Lower lobe of right lung (tissue), 2 donors: ENCODE measurements around the gene MYL5. TPM values are rescaled to one million over a fixed set of nuclear protein-coding genes. Genes with fewer than 3 reads are reported as not detected.
A peak's percentile ranks its signal among the peaks of the same experiment; 100 is the strongest.

Experiments used
- ATAC-seq, 2 donors: fragments of 200-7000 bp; cut with Tn5 transposase; one replicate each; pipeline ENCODE4 v1.9.1; 2020 to 2022; ENCODE audit warnings: mild to moderate bottlenecking in 2 of 2, moderate library complexity in 2 of 2
- DNase-seq: peaks from one replicate; pipeline ENCODE4 v3.0.0-alpha.2; 2020
- H3K27ac ChIP-seq: fragments of 200-600 bp; one replicate; pipeline ENCODE4 v1.8.0; 2022
- H3K27me3 ChIP-seq: fragments of 200-600 bp; one replicate; pipeline ENCODE4 v1.8.0; 2022; ENCODE audit warnings: low read depth
- H3K36me3 ChIP-seq: fragments of 200-600 bp; one replicate; pipeline ENCODE4 v1.8.0; 2022; ENCODE audit warnings: mild to moderate bottlenecking
- H3K4me1 ChIP-seq: fragments of 200-600 bp; one replicate; pipeline ENCODE4 v1.8.0; 2022
- H3K4me3 ChIP-seq: fragments of 200-600 bp; one replicate; pipeline ENCODE4 v1.8.0; 2022; ENCODE audit warnings: mild to moderate bottlenecking
- H3K9me3 ChIP-seq: fragments of 200-600 bp; one replicate; pipeline ENCODE4 v1.8.0; 2022
- intact Hi-C: fragments of 100-400 bp; cut with DNase I; formaldehyde crosslinking; loops from one replicate; pipeline ENCODE4 v1.11.0; 2022
- total RNA-seq: library from RNA; stranded (reverse); fragmentation: NEBNext Ultra II Directional; extraction: Animal tissue kit (Norgen Biotek cat#: 25700); gene quantifications from one replicate; pipeline ENCODE4 v1.2.1, GENCODE V29; 2021
- TF ChIP-seq, protein P1 (sequence below): fragments of 200-600 bp; IDR thresholded peaks from one replicate; pipeline ENCODE4 v1.8.0; 2022; ENCODE audit warnings: antibody characterized with exemption, mild to moderate bottlenecking
- donor health status: DM: no; HTN: yes; CAD: no; lungs with severe emphysema.

The MYL5 gene
- total RNA-seq, 1 donor from 2014 or later = 9.7 TPM

DNA sequence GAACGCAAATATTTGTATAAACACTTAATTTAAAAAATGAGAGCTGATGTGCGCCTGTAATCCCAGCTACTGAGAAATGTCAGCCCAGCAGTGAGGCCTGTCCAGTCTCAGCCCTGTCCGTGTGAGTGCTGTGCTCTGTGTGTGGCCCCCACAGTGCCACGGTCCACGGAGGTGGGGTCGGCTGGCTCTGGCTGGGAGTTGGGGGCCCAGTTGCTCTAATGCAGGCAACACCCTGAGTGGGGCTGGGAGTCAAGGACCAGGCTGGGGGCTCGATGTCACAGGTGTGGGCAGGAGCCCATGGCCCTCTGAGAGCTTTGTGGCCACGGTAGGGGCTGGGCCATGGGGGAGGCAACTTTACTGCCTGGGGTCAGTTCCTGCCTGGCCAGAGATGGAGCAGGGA, 44.1 kb downstream of the MYL5 start:
- no peak overlapping the region for H3K27ac ChIP-seq
- no peaks in the 10 kb centered on the region for H3K9me3 ChIP-seq
- TF ChIP-seq, protein P1, sequence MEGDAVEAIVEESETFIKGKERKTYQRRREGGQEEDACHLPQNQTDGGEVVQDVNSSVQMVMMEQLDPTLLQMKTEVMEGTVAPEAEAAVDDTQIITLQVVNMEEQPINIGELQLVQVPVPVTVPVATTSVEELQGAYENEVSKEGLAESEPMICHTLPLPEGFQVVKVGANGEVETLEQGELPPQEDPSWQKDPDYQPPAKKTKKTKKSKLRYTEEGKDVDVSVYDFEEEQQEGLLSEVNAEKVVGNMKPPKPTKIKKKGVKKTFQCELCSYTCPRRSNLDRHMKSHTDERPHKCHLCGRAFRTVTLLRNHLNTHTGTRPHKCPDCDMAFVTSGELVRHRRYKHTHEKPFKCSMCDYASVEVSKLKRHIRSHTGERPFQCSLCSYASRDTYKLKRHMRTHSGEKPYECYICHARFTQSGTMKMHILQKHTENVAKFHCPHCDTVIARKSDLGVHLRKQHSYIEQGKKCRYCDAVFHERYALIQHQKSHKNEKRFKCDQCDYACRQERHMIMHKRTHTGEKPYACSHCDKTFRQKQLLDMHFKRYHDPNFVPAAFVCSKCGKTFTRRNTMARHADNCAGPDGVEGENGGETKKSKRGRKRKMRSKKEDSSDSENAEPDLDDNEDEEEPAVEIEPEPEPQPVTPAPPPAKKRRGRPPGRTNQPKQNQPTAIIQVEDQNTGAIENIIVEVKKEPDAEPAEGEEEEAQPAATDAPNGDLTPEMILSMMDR = no peak
- DNase-seq (no peak), ATAC-seq (no peak)
- no peaks in the 10 kb centered on the region for H3K27me3 ChIP-seq
- H3K4me3 ChIP-seq = no peak overlapping the region
- intact Hi-C loops = no loop called here
- peaks cover 16% of the 10 kb centered on the region for H3K36me3 ChIP-seq
- peaks cover 7% of the 10 kb centered on the region for H3K4me1 ChIP-seq

DNA sequence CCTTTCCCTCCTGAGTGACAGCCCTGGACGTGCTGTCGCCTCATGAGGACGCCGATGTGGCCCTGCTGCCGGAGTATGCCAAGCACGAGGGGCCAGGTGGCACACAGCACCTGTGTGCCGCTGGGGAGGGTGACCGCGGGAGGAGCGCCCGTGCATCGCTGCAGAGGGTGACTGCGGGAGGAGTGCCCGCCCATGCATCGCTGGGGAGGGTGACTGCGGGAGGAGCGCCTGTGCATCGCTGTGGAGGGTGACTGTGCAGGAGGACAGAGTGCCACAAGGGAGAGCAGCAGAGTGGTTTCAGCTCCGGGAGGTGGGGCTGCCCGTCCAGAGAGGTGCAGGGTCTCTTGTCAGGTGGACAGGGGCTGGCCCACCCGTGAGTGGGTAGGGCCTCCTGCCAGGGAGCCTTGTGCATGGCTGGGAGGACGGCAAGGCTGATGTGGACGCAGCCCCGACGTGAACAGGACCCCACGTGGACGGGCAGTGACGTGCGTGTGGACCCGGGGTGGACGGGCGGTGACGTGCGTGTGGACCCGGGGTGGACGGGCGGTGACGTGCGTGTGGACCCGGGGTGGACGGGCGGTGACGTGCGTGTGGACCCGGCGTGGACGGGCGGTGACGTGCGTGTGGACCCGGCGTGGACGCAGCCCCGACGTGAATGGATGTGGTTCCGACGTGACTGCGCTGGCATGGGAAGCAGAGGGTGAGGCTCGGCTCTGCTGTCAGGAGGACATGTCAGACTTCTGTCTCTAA, 45.9 kb downstream of the MYL5 start:
- TF ChIP-seq, protein P1 = no peak

GRCh38 chr4:721261-722168, 47.2 kb downstream of the MYL5 start:
- DNase-seq (no peak), ATAC-seq (peak; percentile 15 to 37)
- H3K27ac ChIP-seq = no peak overlapping the region

More for the DNA sequence above, 45.9 kb downstream of the MYL5 start:
- peaks cover 11% of the 10 kb centered on the region for H3K36me3 ChIP-seq
- no peak for ATAC-seq
- H3K27ac ChIP-seq = no peak overlapping the region
- intact Hi-C loops = no loop called here
- no peak overlapping the region for H3K4me3 ChIP-seq
- no peak for DNase-seq
- H3K9me3 ChIP-seq = no peaks in the 10 kb centered on the region
- H3K27me3 ChIP-seq = no peaks in the 10 kb centered on the region
- peaks cover 7% of the 10 kb centered on the region for H3K4me1 ChIP-seq

DNA sequence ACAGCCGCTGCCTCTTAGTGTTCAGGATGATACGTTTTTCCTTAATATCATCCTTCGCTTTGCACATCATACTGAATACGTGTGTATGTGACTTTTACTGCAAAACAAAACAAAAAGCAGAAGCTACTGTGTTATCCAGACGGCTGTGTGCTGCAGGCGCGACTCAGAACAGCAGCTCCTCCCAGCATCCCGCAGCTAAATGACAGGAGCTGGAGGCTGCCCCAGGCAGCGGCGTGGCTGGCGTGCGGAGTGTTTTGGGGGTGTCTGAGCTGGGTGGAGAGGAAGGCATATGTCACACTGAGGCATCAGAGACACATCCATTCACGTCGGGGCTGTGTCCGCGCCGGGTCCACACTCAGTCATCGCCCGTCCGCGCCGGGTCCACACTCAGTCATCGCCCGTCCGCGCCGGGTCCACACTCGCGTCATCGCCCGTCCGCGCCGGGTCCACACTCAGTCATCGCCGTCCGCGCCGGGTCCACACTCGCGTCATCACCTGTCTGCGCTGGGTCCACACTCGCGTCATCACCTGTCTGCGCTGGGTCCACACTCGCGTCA, 47.9 kb downstream of the MYL5 start:
- no peak overlapping the region for H3K4me3 ChIP-seq
- intact Hi-C loops = no loop called here
- TF ChIP-seq, protein P1 = no peak
- peaks cover 11% of the 10 kb centered on the region for H3K36me3 ChIP-seq
- no peak overlapping the region for H3K27ac ChIP-seq
- H3K27me3 ChIP-seq = no peaks in the 10 kb centered on the region
- no peak for ATAC-seq
- no peaks in the 10 kb centered on the region for H3K9me3 ChIP-seq
- peaks cover 22% of the 10 kb centered on the region for H3K4me1 ChIP-seq
- DNase-seq = no peak

More at GRCh38 chr4:721261-722168, 47.2 kb downstream of the MYL5 start:
- H3K9me3 ChIP-seq = no peaks in the 10 kb centered on the region
- TF ChIP-seq, protein P1 = no peak
- peaks cover 15% of the 10 kb centered on the region for H3K4me1 ChIP-seq
- H3K36me3 ChIP-seq = peaks cover 11% of the 10 kb centered on the region
- H3K4me3 ChIP-seq = no peak overlapping the region
- intact Hi-C loops = no loop called here
- no peaks in the 10 kb centered on the region for H3K27me3 ChIP-seq

GRCh38 chr4:722851-723360, 48.6 kb downstream of the MYL5 start:
- Histone ChIP-seq H3K27me3 (no peaks in the 10 kb centered on the region), H3K27ac (no peak overlapping the region), H3K4me1 (peaks cover 23% of the 10 kb centered on the region), H3K4me3 (no peak overlapping the region), H3K36me3 (peaks cover 11% of the 10 kb centered on the region), H3K9me3 (no peaks in the 10 kb centered on the region)
- intact Hi-C loops = no loop called here
- DNase-seq (no peak), ATAC-seq (no peak)
- TF ChIP-seq, protein P1 = no peak
